ENCODE measurements around the gene TELO2. TPM values are rescaled to one million over a fixed set of nuclear protein-coding genes. Genes with fewer than 3 reads are reported as not detected.

TELO2 gene
- total RNA-seq, 1 donor from 2014 or later: 13.6 TPM

GRCh38 chr16:1535391-1536291, 42.5 kb downstream of the TELO2 start:
- DNase-seq (ENCODE audit: low read depth in 2 of 2): peak in 1 of 2 donors; percentile 33

GRCh38 chr16:1536601-1537000, 43.4 kb downstream of the TELO2 start:
- no peak for DNase-seq (ENCODE audit: low read depth in 2 of 2)

- DNase-seq (ENCODE audit: low read depth in 2 of 2): no peak
Observed at GRCh38 chr16:1537138-1537577, 44.0 kb downstream of the TELO2 start.

GRCh38 chr16:1537763-1538289, 44.7 kb downstream of the TELO2 start:
- no peak for DNase-seq (ENCODE audit: low read depth in 2 of 2)

- peak in 1 of 2 donors; percentile 54 for DNase-seq (ENCODE audit: low read depth in 2 of 2)
Observed at GRCh38 chr16:1538804-1539520, 45.8 kb downstream of the TELO2 start.

GRCh38 chr16:1539720-1540555, 46.8 kb downstream of the TELO2 start:
- DNase-seq (ENCODE audit: low read depth in 2 of 2): no peak

GRCh38 chr16:1540556-1540855, 47.3 kb downstream of the TELO2 start:
- no peak for DNase-seq (ENCODE audit: low read depth in 2 of 2)

- no peak for DNase-seq (ENCODE audit: low read depth in 2 of 2)
Observed at GRCh38 chr16:1541293-1542165, 48.4 kb downstream of the TELO2 start.

- DNase-seq (ENCODE audit: low read depth in 2 of 2): no peak
Observed at GRCh38 chr16:1542166-1542500, 49.0 kb downstream of the TELO2 start.

- no peak for DNase-seq (ENCODE audit: low read depth in 2 of 2)
Observed at GRCh38 chr16:1542533-1542932, 49.4 kb downstream of the TELO2 start.

GRCh38 chr16:1543085-1543896, 50.1 kb downstream of the TELO2 start:
- DNase-seq (ENCODE audit: low read depth in 2 of 2): peak; percentile 95 to 96

- DNase-seq (ENCODE audit: low read depth in 2 of 2): peak; percentile 90 to 94
Observed at GRCh38 chr16:1545044-1546040, 52.2 kb downstream of the TELO2 start.

GRCh38 chr16:1546430-1546829, 53.3 kb downstream of the TELO2 start:
- no peak for DNase-seq (ENCODE audit: low read depth in 2 of 2)

GRCh38 chr16:1548233-1548632, 55.1 kb downstream of the TELO2 start:
- DNase-seq (ENCODE audit: low read depth in 2 of 2): peak; percentile 81 to 89

- DNase-seq (ENCODE audit: low read depth in 2 of 2): peak; percentile 59 to 88
Observed at GRCh38 chr16:1548727-1549126, 55.6 kb downstream of the TELO2 start.

GRCh38 chr16:1550069-1550468, 56.9 kb downstream of the TELO2 start:
- DNase-seq (ENCODE audit: low read depth in 2 of 2): no peak

GRCh38 chr16:1550696-1551095, 57.5 kb downstream of the TELO2 start:
- DNase-seq (ENCODE audit: low read depth in 2 of 2): no peak

GRCh38 chr16:1551166-1551565, 58.0 kb downstream of the TELO2 start:
- DNase-seq (ENCODE audit: low read depth in 2 of 2): no peak

GRCh38 chr16:1552129-1552528, 59.0 kb downstream of the TELO2 start:
- no peak for DNase-seq (ENCODE audit: low read depth in 2 of 2)
